B cell (primary cell): Measurements from ENCODE around the gene ZNF691. TPM values are rescaled to one million over a fixed set of nuclear protein-coding genes. Genes with fewer than 3 reads are reported as not detected.
"Not testable (repeated sequence)": the region's sequence is repeated elsewhere in the genome, so short reads cannot be mapped to it uniquely, and the experiment has no call there.

Experiments used
- ATAC-seq: fragments of 200-7000 bp; cut with Tn5 transposase; one replicate; pipeline ENCODE4 v1.10.0; 2021; ENCODE audit warnings: low read depth, mild to moderate bottlenecking, moderate number of reproducible peaks, moderate library complexity
- CTCF ChIA-PET: fragments of 350-600 bp; sonication (Branson Sonifier 250); formaldehyde crosslinking; loops from one replicate; lab custom pipeline; 2021; ENCODE audit warnings: antibody characterized with exemption, inconsistent platforms; lab: Charles Lee
- POLR2A ChIA-PET: fragments of 350-600 bp; sonication (Branson Sonifier 250); formaldehyde crosslinking; loops from one replicate; lab custom pipeline; 2021; ENCODE audit warnings: antibody characterized with exemption; lab: Charles Lee
- DNase-seq: peaks from one replicate; pipeline ENCODE4 v3.0.0; 2013
- H2AFZ ChIP-seq: 2 replicates; pipeline ENCODE4 v1.6.1; 2012; ENCODE audit warnings: mild to moderate bottlenecking, low read depth, low read length; ENCODE audit not compliant: insufficient read depth, poor library complexity, severe bottlenecking
- H3K27ac ChIP-seq, 2 donors: 1 replicate in 1 of 2; 2 replicates in 1 of 2; pipeline ENCODE4 v1.5.1; 2012 to 2013; ENCODE audit warnings: low read length in 2 of 2, mild to moderate bottlenecking in 2 of 2, moderate library complexity in 1 of 2
- H3K27me3 ChIP-seq, 4 experiments: fragments of 200-600 bp in 1 of 4; sonication (generic) in 1 of 4; replicated peaks in 1 of 4; 1 replicate in 2 of 4; 2 replicates in 2 of 4; pipeline versions ENCODE4 v1.6.1 to v1.7.0; 2013 to 2016; ENCODE audit warnings: low read length in 3 of 4, mild to moderate bottlenecking in 2 of 4, mixed read lengths in 1 of 4, moderate library complexity in 1 of 4; ENCODE audit not compliant: insufficient read depth in 4 of 4, control insufficient read depth in 3 of 4; ENCODE audit errors: control extremely low read depth in 1 of 4
- H3K36me3 ChIP-seq, 2 experiments: replicated peaks in 1 of 2; 1 replicate in 1 of 2; 2 replicates in 1 of 2; pipeline versions ENCODE4 v1.6.1 to v1.7.1; 2013; ENCODE audit warnings: low read length in 1 of 2; ENCODE audit not compliant: insufficient read depth in 2 of 2, control insufficient read depth in 1 of 2; ENCODE audit errors: control extremely low read depth in 1 of 2, extremely low read depth in 1 of 2
- H3K4me1 ChIP-seq, 2 donors: fragments of 200-600 bp in 1 of 2; sonication (generic) in 1 of 2; 1 replicate in 1 of 2; 2 replicates in 1 of 2; pipeline versions ENCODE4 v1.5.1 to v1.6.1; 2013 to 2017; ENCODE audit warnings: low read length in 2 of 2; ENCODE audit not compliant: control insufficient read depth in 2 of 2, insufficient read depth in 2 of 2
- H3K4me2 ChIP-seq: replicated peaks from 2 replicates; pipeline ENCODE3; 2012; ENCODE audit warnings: mild to moderate bottlenecking, low read depth, low read length; ENCODE audit not compliant: poor library complexity, severe bottlenecking
- H3K4me3 ChIP-seq, 5 experiments: fragments of 200-600 bp in 1 of 5; sonication (generic) in 1 of 5; 1 replicate in 3 of 5; 2 replicates in 2 of 5; pipeline versions ENCODE4 v1.5.1 to v1.7.0; 2011 to 2016; ENCODE audit warnings: low read length in 4 of 5, mild to moderate bottlenecking in 4 of 5, low read depth in 2 of 5, control low read depth in 1 of 5, moderate library complexity in 1 of 5; ENCODE audit not compliant: insufficient read depth in 1 of 5; ENCODE audit errors: control extremely low read depth in 1 of 5, extremely low read depth in 1 of 5
- H3K79me2 ChIP-seq: fragments of 200-600 bp; sonication (generic); one replicate; pipeline ENCODE4 v1.6.0; 2016; ENCODE audit warnings: low read length; ENCODE audit not compliant: control insufficient read depth, insufficient read depth
- H3K9ac ChIP-seq: fragments of 200-600 bp; sonication (generic); 2 replicates; pipeline ENCODE4 v1.6.1; 2017; ENCODE audit warnings: mild to moderate bottlenecking, low read length, moderate library complexity
- H3K9me3 ChIP-seq, 3 donors: one replicate each; pipeline versions ENCODE4 v1.6.1 to v1.7.1; 2013; ENCODE audit warnings: low read length in 2 of 3; ENCODE audit not compliant: control insufficient read depth in 2 of 3, insufficient read depth in 1 of 3; ENCODE audit errors: control extremely low read depth in 1 of 3
- H4K20me1 ChIP-seq: 2 replicates; pipeline ENCODE4 v1.6.0; 2012; ENCODE audit warnings: mild to moderate bottlenecking, low read length; ENCODE audit not compliant: insufficient read depth, control insufficient read depth, poor library complexity, severe bottlenecking
- H3K27ac Mint-ChIP-seq: one replicate; pipeline ENCODE4 v1.8.0; 2021; ENCODE audit warnings: mixed read lengths
- H3K27me3 Mint-ChIP-seq: one replicate; pipeline ENCODE4 v1.8.0; 2021; ENCODE audit warnings: mixed read lengths
- H3K4me1 Mint-ChIP-seq: one replicate; pipeline ENCODE4 v1.8.0; 2021; ENCODE audit warnings: mixed read lengths
- H3K4me3 Mint-ChIP-seq: one replicate; pipeline ENCODE4 v1.8.0; 2021; ENCODE audit warnings: mixed read lengths
- H3K9me3 Mint-ChIP-seq: one replicate; pipeline ENCODE4 v1.8.0; 2022; ENCODE audit warnings: mixed read lengths; ENCODE audit not compliant: insufficient read depth
- EZH2 ChIP-seq: IDR thresholded peaks from 2 replicates; pipeline ENCODE4 v1.6.1; 2012; ENCODE audit warnings: borderline replicate concordance, low read depth, mild to moderate bottlenecking, moderate library complexity, low read length; ENCODE audit not compliant: insufficient read depth, poor library complexity, severe bottlenecking
- WGBS: methylation state at CpG from one replicate; pipeline ENCODE4 v1.1.5; 2013; ENCODE audit warnings: missing lambda C conversion rate; ENCODE audit not compliant: insufficient coverage; 5-methylcytosine and 5-hydroxymethylcytosine counted together
- intact Hi-C: fragments of 100-400 bp; cut with micrococcal nuclease; formaldehyde crosslinking; loops from one replicate; pipeline ENCODE4 v1.10.0; 2022
- polyA plus RNA-seq: library from polyadenylated mRNA; depleted of rRNA; stranded (reverse); fragments of >200 nt; gene quantifications from 2 replicates; pipeline ENCODE4 v1.2.3, GENCODE V29; 2012
- total RNA-seq, 2 donors: library from RNA; stranded (reverse); fragments of 120-200 nt in 1 of 2; gene quantifications; 1 replicate in 1 of 2; 2 replicates in 1 of 2; pipeline versions ENCODE4 v1.2.3 to v1.2.4, GENCODE V29; 2013 to 2022
- TF ChIP-seq, protein P1 (sequence below): fragments of 200-600 bp; IDR thresholded peaks from one replicate; pipeline ENCODE4 v1.8.0; 2022; ENCODE audit warnings: antibody characterized with exemption, mild to moderate bottlenecking

ZNF691 gene
- total and polyA plus RNA-seq, 2 donors (not counting 1 experiment from before 2014, with no cell fraction given) = 12.4 to 17.1 TPM

DNA sequence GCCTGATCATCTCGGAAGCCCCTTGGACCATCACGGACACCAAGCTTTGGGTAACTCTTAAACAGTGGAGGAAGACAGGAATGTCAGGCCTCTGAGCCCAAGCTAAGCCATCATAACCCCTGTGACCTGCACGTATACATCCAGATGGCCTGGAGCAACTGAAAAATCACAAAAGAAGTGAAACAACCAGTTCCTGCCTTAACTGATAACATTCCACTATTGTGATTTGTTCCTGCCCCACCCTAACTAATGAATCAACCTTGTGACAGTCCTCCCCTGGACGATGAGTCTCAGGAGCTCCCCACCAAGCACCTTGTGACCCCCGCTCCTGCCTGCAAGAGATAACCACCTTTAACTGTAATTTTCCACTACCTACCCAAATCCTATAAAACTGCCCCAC is 13.0 kb downstream of the ZNF691 start:
- H3K36me3 ChIP-seq, H3K4me1 Mint-ChIP-seq, H3K4me3 Mint-ChIP-seq, H3K27ac ChIP-seq, CTCF ChIA-PET, H3K4me3 ChIP-seq, H3K79me2 ChIP-seq, ATAC-seq, DNase-seq, H3K27ac Mint-ChIP-seq, H3K9me3 Mint-ChIP-seq, H4K20me1 ChIP-seq, H3K9ac ChIP-seq, intact Hi-C loops, H3K4me2 ChIP-seq, H2AFZ ChIP-seq, POLR2A ChIA-PET, H3K4me1 ChIP-seq: not testable (repeated sequence)
- peaks cover 33% of the 10 kb centered on the region for H3K27me3 Mint-ChIP-seq
- Histone ChIP-seq H3K9me3 (peaks cover 0 to 12% (median 8%) of the 10 kb centered on the region in 3 donors), H3K27me3 (peaks cover 0 to 19% (median 10%) of the 10 kb centered on the region in 4 experiments)
- 90% methylated on average over 5 of the region's 5 CpGs for WGBS

DNA sequence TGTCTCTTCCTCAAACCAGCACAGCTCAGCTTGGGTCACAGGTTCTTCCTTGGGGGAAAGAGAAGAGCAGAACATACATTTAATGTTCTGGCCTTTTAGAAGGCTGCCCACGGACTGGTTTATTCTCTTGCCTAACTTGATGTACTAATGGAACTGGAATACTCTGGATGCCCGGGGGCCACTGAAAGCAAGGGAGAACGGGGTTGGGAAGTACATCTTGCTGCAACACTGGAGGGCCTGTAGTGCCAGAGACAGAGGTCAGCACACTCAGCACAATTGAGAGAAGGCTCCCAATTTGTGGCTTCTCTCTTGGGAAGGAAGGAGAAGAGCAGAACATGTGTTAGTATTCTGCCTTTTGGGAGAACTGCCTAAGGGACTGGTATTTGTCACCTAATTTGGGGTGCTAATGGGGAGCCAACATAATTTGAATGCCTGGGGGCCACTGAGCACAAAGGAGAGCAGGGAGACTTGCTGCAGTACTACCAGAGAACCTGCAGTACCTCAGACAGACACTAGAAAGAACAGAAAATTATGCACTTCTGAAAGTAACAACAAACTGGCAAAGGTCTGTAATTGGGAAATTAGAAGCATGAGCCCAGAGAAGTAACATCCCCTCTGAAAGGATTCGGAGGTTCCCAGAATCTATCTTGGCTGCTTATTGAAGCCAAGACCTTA is 14.1 kb downstream of the ZNF691 start:
- Histone ChIP-seq H2AFZ (no peak overlapping the region), H3K79me2 (no peaks in the 10 kb centered on the region), H3K27ac (no peak overlapping the region), H4K20me1 (no peaks in the 10 kb centered on the region), H3K36me3 (no peaks in the 10 kb centered on the region), H3K9me3 (peaks cover 0 to 12% (median 8%) of the 10 kb centered on the region in 3 donors), H3K4me1 (no peaks in the 10 kb centered on the region), H3K9ac (no peak overlapping the region), H3K4me3 (no peak overlapping the region), H3K27me3 (peaks cover 0 to 19% (median 10%) of the 10 kb centered on the region in 4 experiments), H3K4me2 (no peak overlapping the region)
- Mint-ChIP-seq H3K4me3 (no peak overlapping the region), H3K9me3 (no peaks in the 10 kb centered on the region), H3K4me1 (peaks cover 3% of the 10 kb centered on the region), H3K27me3 (peaks cover 33% of the 10 kb centered on the region), H3K27ac (no peak overlapping the region)
- intact Hi-C loops = no loop called here
- ChIA-PET CTCF (no interaction called here), POLR2A (no interaction called here)
- WGBS = 91% methylated on average over 3 of the region's 4 CpGs
- ATAC-seq (no peak), DNase-seq (no peak)
- TF ChIP-seq EZH2 = no peak
- TF ChIP-seq, protein P1, sequence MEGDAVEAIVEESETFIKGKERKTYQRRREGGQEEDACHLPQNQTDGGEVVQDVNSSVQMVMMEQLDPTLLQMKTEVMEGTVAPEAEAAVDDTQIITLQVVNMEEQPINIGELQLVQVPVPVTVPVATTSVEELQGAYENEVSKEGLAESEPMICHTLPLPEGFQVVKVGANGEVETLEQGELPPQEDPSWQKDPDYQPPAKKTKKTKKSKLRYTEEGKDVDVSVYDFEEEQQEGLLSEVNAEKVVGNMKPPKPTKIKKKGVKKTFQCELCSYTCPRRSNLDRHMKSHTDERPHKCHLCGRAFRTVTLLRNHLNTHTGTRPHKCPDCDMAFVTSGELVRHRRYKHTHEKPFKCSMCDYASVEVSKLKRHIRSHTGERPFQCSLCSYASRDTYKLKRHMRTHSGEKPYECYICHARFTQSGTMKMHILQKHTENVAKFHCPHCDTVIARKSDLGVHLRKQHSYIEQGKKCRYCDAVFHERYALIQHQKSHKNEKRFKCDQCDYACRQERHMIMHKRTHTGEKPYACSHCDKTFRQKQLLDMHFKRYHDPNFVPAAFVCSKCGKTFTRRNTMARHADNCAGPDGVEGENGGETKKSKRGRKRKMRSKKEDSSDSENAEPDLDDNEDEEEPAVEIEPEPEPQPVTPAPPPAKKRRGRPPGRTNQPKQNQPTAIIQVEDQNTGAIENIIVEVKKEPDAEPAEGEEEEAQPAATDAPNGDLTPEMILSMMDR = no peak
